T1000 (cell line): ENCODE measurements around the gene KIF2A.
A peak's percentile ranks its signal among the peaks of the same experiment; 100 is the strongest.

Experiments used
- DNase-seq: peaks from one replicate; lab custom pipeline; 2025; ENCODE audit warnings: mixed read lengths; lab: John Stamatoyannopoulos, UW

Gene KIF2A

GRCh38 chr5:62385131-62385530 lies 79.1 kb downstream of the KIF2A start:
- no peak for DNase-seq

GRCh38 chr5:62385816-62386400 lies 79.9 kb downstream of the KIF2A start:
- DNase-seq: no peak

DNA sequence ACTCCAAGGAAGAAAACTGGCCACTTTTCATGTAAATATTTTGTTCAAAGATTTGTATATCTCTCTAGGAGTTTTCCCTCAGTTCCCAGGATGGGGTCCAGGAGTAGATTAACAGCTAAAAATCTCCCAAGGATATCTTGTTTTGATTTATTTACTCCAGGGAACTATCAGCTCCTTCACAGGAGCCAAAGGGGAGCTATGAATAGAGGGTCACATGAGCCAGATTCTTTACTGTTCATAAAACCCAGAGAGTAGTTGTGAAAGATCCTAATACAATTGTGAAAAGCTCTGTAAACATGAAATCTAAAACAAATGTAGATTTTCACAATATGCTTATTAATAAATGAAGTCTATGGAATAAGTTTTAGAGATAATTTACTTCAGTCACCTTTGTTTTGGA lies 80.8 kb downstream of the KIF2A start:
- no peak for DNase-seq

DNA sequence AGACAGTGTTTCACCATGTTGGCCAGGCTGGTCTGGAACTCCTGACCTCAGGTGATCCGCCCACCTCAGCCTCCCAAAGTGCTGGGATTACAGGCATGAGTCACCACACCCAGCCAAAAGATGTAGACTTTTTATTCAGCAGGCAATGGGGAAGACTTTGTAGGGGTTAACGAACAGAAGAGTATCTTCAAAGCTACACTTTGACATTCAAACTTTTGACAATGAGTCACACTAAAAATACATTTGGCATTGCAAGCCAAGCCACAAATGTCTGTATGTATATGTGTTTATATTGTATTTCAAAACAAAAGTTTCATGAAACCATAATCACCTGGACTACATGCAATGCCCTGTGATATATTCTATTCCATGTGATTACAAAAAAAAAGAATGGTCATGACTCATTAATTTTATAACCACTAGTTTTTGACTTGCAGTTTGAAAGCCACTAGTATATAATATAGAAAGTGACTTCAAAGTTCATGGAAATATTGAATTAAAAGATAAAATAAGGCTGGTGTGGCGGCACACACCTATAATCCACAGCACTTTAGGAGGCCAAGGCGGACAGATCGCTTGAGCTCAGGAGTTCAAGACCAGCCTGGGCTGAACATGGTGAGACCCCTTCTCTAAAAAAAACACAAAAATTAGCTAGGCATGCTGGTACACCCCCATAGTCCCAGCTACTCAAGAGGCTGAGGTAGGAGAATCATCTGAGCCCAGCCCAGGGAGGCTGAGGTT lies 89.4 kb downstream of the KIF2A start:
- DNase-seq: no peak

GRCh38 chr5:62403411-62404250 lies 97.6 kb downstream of the KIF2A start, which contains the start of gene DIMT1:
TSS of gene DIMT1 (minus strand) at chr5:62403905. CDS start at chr5:62403772, 133 bp downstream.
- peak; percentile 92 for DNase-seq

DNA sequence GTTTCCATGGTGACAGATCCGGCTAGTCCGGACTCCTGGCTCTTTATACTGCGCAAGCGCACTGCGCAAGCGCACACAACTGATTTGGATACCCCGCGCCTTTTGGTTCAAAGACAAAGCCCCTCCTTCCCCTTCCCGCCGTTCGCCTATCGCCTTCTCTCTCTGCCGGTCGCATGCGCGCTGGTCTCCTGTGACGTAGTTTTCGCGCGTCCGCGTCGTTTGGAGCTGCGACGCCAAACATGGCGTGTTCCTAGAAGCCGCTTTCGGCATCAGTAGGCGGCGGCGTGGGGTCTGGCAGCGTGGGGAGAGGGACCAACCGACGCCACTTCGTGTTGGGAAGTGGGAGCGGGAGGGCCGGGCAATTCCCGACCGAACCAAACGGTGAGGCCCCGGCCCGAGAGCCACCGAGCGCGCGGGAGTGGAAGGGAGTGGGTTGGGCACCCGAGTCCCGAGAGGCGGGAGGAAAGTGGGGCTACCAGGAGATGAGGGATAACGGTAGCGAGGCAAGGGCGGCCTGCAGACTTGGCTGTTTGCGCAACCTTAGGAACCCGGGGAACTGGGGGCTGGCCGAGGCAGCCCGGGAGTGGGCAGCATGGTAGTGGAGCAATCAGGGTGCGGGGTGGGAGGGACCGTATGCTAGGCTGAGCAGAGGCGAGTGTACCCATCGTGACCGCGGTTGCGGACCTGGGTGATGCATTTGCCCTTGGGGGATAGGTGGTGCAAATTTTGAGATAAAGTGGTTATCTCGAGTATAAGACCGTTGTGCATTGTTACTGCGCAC lies 106.7 kb downstream of the KIF2A start, which contains the start of gene IPO11:
Gene IPO11, plus strand, starts transcription at position 215 of the 781 bp plus-strand sequence. CDS start 24,517 bp downstream, outside the sequence.
- peak; percentile 96 for DNase-seq

DNA sequence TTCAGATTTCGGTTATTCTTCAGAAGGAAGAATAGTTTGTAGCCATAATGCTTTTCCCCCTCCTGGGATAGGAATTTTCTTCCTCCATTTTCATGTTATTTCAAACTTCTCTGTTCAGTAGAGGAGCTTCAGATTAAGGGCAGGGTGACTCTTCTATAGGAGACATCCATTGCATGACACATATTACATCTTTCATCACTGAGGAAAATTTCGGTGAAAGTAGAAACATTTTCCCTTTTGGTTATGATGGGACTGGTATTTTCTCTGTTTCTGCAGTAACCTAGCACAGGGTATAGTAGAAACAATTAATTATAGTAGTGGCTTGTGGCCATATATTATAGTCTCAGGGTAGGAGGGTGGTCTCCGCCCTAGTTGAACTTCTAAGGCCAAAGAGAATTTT lies 107.7 kb downstream of the KIF2A start:
- DNase-seq: no peak

DNA sequence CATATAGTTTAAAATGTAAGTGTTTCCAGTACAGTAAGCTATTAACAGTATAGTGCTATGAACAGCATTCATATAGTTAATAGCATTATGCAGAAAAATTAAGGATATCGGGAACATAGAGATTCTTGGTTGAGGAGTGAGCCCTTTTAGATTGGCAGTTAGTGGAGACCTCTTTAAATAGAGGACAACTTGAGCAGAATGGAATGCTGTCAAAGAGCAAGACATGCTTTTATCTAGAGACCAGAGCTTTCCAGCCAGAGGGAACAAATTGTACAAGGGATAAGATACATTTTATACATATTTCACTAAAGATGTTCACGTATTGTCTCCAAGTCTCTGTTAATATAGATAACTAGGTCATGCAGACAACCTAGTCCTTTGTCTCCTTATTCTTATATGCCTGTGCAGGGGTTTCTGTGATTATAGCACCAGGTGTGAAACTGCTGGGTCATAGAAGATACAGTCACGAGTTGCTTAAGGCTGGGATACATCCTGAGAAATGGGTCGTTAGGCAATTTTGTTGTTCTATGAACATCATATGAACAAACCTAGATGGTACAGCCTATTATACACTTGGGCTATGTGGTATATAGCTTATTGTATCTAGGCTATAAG lies 112.6 kb downstream of the KIF2A start:
- no peak for DNase-seq

GRCh38 chr5:62419609-62420008 lies 113.6 kb downstream of the KIF2A start:
- DNase-seq: no peak

GRCh38 chr5:62421414-62421813 lies 115.4 kb downstream of the KIF2A start:
- DNase-seq: no peak

- DNase-seq: no peak
Measured at GRCh38 chr5:62424763-62425162, 118.8 kb downstream of the KIF2A start.

GRCh38 chr5:62431735-62432620 lies 126.0 kb downstream of the KIF2A start:
- no peak for DNase-seq

DNA sequence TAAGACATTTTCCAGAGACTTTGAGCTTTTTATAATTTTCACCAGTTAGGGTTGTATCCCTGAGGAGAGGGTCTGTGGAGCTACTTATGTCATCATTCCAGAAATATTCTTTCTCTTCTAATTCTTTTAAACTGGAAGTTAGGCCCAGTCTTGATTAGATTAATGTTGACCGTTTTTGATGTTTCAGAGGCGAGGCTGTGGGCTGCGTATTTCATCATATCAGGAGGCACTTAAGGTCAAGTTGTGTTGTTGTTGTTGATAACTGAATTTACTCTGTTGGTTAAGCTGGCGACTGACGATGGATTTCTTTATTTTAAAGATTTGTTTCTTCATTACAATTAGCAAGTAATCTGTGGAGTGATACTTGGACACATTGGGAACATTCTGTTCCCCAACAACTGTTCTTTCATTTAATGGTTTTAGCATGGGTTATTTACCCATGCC lies 126.6 kb downstream of the KIF2A start:
- no peak for DNase-seq
